ENCODE results near the gene TGFB2.

Gene TGFB2

GRCh38 chr1:218332416-218332815 is 12.7 kb upstream of the TGFB2 start:
- DNase-seq (ENCODE audit: low read depth, low spot score): no peak

- no peak for DNase-seq (ENCODE audit: low read depth, low spot score)
Observed at GRCh38 chr1:218336328-218336727, 8.8 kb upstream of the TGFB2 start.

- DNase-seq (ENCODE audit: low read depth, low spot score): no peak
Observed at GRCh38 chr1:218339267-218339831, 5.8 kb upstream of the TGFB2 start.

- no peak for DNase-seq (ENCODE audit: low read depth, low spot score)
Observed at GRCh38 chr1:218341325-218341724, 3.8 kb upstream of the TGFB2 start.

- no peak for DNase-seq (ENCODE audit: low read depth, low spot score)
Observed at GRCh38 chr1:218342091-218342490, 3.0 kb upstream of the TGFB2 start.

GRCh38 chr1:218345673-218346390 is 696 bp downstream of the TGFB2 start:
- DNase-seq (ENCODE audit: low read depth, low spot score): no peak

- no peak for DNase-seq (ENCODE audit: low read depth, low spot score)
Observed at GRCh38 chr1:218346391-218347204, 1.5 kb downstream of the TGFB2 start.

- no peak for DNase-seq (ENCODE audit: low read depth, low spot score)
Observed at GRCh38 chr1:218347336-218347722, 2.2 kb downstream of the TGFB2 start.

GRCh38 chr1:218347723-218348627 is 2.8 kb downstream of the TGFB2 start:
- no peak for DNase-seq (ENCODE audit: low read depth, low spot score)

GRCh38 chr1:218348628-218349071 is 3.5 kb downstream of the TGFB2 start:
- no peak for DNase-seq (ENCODE audit: low read depth, low spot score)

- no peak for DNase-seq (ENCODE audit: low read depth, low spot score)
Observed at GRCh38 chr1:218349348-218350034, 4.4 kb downstream of the TGFB2 start.

GRCh38 chr1:218350035-218350525 is 4.9 kb downstream of the TGFB2 start:
- DNase-seq (ENCODE audit: low read depth, low spot score): no peak

- no peak for DNase-seq (ENCODE audit: low read depth, low spot score)
Observed at GRCh38 chr1:218350801-218351266, 5.7 kb downstream of the TGFB2 start.

- DNase-seq (ENCODE audit: low read depth, low spot score): no peak
Observed at GRCh38 chr1:218351391-218352074, 6.4 kb downstream of the TGFB2 start.

- DNase-seq (ENCODE audit: low read depth, low spot score): no peak
Observed at GRCh38 chr1:218352075-218352438, 6.9 kb downstream of the TGFB2 start.

GRCh38 chr1:218353656-218354055 is 8.5 kb downstream of the TGFB2 start:
- DNase-seq (ENCODE audit: low read depth, low spot score): no peak

- no peak for DNase-seq (ENCODE audit: low read depth, low spot score)
Observed at GRCh38 chr1:218355278-218355677, 10.1 kb downstream of the TGFB2 start.

GRCh38 chr1:218357211-218357892 is 12.2 kb downstream of the TGFB2 start:
- DNase-seq (ENCODE audit: low read depth, low spot score): no peak

- DNase-seq (ENCODE audit: low read depth, low spot score): no peak
Observed at GRCh38 chr1:218357893-218358232, 12.7 kb downstream of the TGFB2 start.

All from activated CD4-positive, CD25-positive, alpha-beta regulatory T cell treated with anti-CD3 and anti-CD28 coated beads, Interleukin-2, amount 50 U/mL, for 16 hours (primary cell).